DOHH2 (cell line): Measurements from ENCODE around the gene ELOVL2.

Source experiments
- H3F3A ChIP-seq: fragments of 200-600 bp; sonication (generic), shearing (Covaris generic); 2 replicates; pipeline ENCODE4 v1.6.0; 2016; ENCODE audit warnings: antibody characterized with exemption, mild to moderate bottlenecking; ENCODE audit not compliant: control insufficient read depth, insufficient read depth
- H3K27ac ChIP-seq: fragments of 200-600 bp; sonication (generic); 2 replicates; pipeline ENCODE4 v1.5.1; 2014; ENCODE audit warnings: low read depth, mild to moderate bottlenecking, low read length, moderate library complexity
- H3K27me3 ChIP-seq: fragments of 200-600 bp; sonication (generic); 2 replicates; pipeline ENCODE4 v1.6.1; 2014; ENCODE audit warnings: mild to moderate bottlenecking, low read length, mixed read lengths; ENCODE audit not compliant: control insufficient read depth
- H3K36me3 ChIP-seq: fragments of 200-600 bp; sonication (generic); 2 replicates; pipeline ENCODE4 v1.6.1; 2014; ENCODE audit warnings: mild to moderate bottlenecking, low read length, moderate library complexity, mixed read lengths; ENCODE audit not compliant: control insufficient read depth
- H3K4me1 ChIP-seq: fragments of 200-600 bp; sonication (generic); 2 replicates; pipeline ENCODE4 v1.6.1; 2014; ENCODE audit warnings: mild to moderate bottlenecking, low read length, mixed read lengths; ENCODE audit not compliant: control insufficient read depth
- H3K4me2 ChIP-seq: fragments of 200-600 bp; sonication (generic); 2 replicates; pipeline ENCODE4 v1.6.0; 2014; ENCODE audit warnings: mild to moderate bottlenecking, low read length, moderate library complexity
- H3K4me3 ChIP-seq: fragments of 200-600 bp; sonication (generic); 2 replicates; pipeline ENCODE4 v1.5.1; 2014; ENCODE audit warnings: mild to moderate bottlenecking, low read length, mixed read lengths
- H3K79me2 ChIP-seq: fragments of 200-600 bp; sonication (generic); 2 replicates; pipeline ENCODE4 v1.6.1; 2014; ENCODE audit warnings: mild to moderate bottlenecking, low read length, mixed read lengths; ENCODE audit not compliant: control insufficient read depth
- H3K9me2 ChIP-seq: fragments of 200-600 bp; sonication (generic); replicated peaks from 2 replicates; pipeline ENCODE4 v1.6.1; 2014; ENCODE audit warnings: mild to moderate bottlenecking, low read length, mixed read lengths; ENCODE audit not compliant: control insufficient read depth
- H3K9me3 ChIP-seq: fragments of 200-600 bp; sonication (generic); 2 replicates; pipeline ENCODE4 v1.6.1; 2014; ENCODE audit warnings: antibody characterized with exemption, low read length, mixed read lengths; ENCODE audit not compliant: control insufficient read depth, insufficient read depth
- H4K20me1 ChIP-seq: fragments of 200-600 bp; sonication (generic); 2 replicates; pipeline ENCODE4 v1.6.0; 2014; ENCODE audit warnings: low read depth, mild to moderate bottlenecking, antibody characterized with exemption, low read length, moderate library complexity; ENCODE audit not compliant: control insufficient read depth, insufficient read depth
- CTCF ChIP-seq: fragments of 200-600 bp; sonication (generic); IDR thresholded peaks from one replicate; pipeline ENCODE4 v1.5.1; 2014; ENCODE audit warnings: antibody characterized with exemption, mild to moderate bottlenecking, low read depth, low read length; ENCODE audit not compliant: poor library complexity, severe bottlenecking
- EZH2phosphoT487 ChIP-seq: fragments of 200-600 bp; sonication (generic); IDR thresholded peaks from 2 replicates; pipeline ENCODE4 v1.6.1; 2017; ENCODE audit warnings: borderline replicate concordance, mild to moderate bottlenecking, antibody characterized with exemption, low read length, moderate library complexity, mixed read lengths

The ELOVL2 gene

GRCh38 chr6:11083491-11083890 is 39.4 kb upstream of the ELOVL2 start:
- Histone ChIP-seq H3K4me1 (no peaks in the 10 kb centered on the region), H3K4me2 (no peak overlapping the region), H3F3A (no peaks in the 10 kb centered on the region), H4K20me1 (no peaks in the 10 kb centered on the region), H3K79me2 (no peaks in the 10 kb centered on the region), H3K9me3 (no peaks in the 10 kb centered on the region), H3K9me2 (no peaks in the 10 kb centered on the region), H3K4me3 (no peak overlapping the region), H3K27me3 (no peaks in the 10 kb centered on the region), H3K27ac (no peak overlapping the region), H3K36me3 (no peaks in the 10 kb centered on the region)
- TF ChIP-seq CTCF (no peak), EZH2phosphoT487 (no peak)

GRCh38 chr6:11080296-11080695 is 36.2 kb upstream of the ELOVL2 start:
- H3K36me3 ChIP-seq: no peaks in the 10 kb centered on the region

DNA sequence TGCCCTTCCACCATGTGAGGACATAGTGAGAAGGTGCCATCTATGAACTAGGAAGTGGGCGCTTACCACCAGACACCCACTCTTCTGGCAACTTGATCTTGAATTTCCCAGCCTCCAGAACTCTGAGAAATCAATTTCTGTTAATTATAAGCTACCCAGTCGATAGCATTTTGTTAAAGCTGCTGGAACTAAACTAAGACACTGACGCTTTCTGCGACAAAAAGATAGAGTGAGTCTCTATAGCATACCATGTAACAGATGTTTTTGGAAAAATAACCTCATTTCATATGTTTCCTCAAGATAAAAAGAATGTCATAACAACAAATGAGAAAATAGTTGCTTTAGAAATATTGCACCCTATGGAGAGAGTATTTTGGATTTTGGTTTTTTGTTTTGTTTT is 34.2 kb upstream of the ELOVL2 start:
- Histone ChIP-seq H3K27ac (no peak overlapping the region), H3K4me2 (no peak overlapping the region), H3K9me2 (no peaks in the 10 kb centered on the region), H4K20me1 (no peaks in the 10 kb centered on the region), H3K79me2 (no peaks in the 10 kb centered on the region), H3F3A (no peaks in the 10 kb centered on the region), H3K9me3 (no peaks in the 10 kb centered on the region), H3K27me3 (0 out of 2 replicates have a peak, but pooled peaks cover 2% of the 10 kb centered on the region), H3K36me3 (no peaks in the 10 kb centered on the region), H3K4me1 (no peaks in the 10 kb centered on the region), H3K4me3 (no peak overlapping the region)
- TF ChIP-seq EZH2phosphoT487 (no peak), CTCF (no peak)

More at GRCh38 chr6:11080296-11080695, 36.2 kb upstream of the ELOVL2 start:
- no peaks in the 10 kb centered on the region for H3K79me2 ChIP-seq
- TF ChIP-seq EZH2phosphoT487 (no peak), CTCF (no peak)
- H3K9me2 ChIP-seq: no peaks in the 10 kb centered on the region
- no peaks in the 10 kb centered on the region for H3K27me3 ChIP-seq
- H3K9me3 ChIP-seq: no peaks in the 10 kb centered on the region
- no peak overlapping the region for H3K4me3 ChIP-seq
- no peak overlapping the region for H3K27ac ChIP-seq
- H3K4me1 ChIP-seq: no peaks in the 10 kb centered on the region
- H3K4me2 ChIP-seq: no peak overlapping the region
- H3F3A ChIP-seq: no peaks in the 10 kb centered on the region
- no peaks in the 10 kb centered on the region for H4K20me1 ChIP-seq

- Histone ChIP-seq H3K4me3 (no peak overlapping the region), H3K79me2 (no peaks in the 10 kb centered on the region), H3K36me3 (no peaks in the 10 kb centered on the region), H3F3A (no peaks in the 10 kb centered on the region), H3K9me2 (no peaks in the 10 kb centered on the region), H3K27ac (no peak overlapping the region), H3K9me3 (no peaks in the 10 kb centered on the region), H3K4me2 (no peak overlapping the region), H4K20me1 (no peaks in the 10 kb centered on the region), H3K27me3 (0 out of 2 replicates have a peak, but pooled peaks cover 2% of the 10 kb centered on the region), H3K4me1 (no peaks in the 10 kb centered on the region)
- TF ChIP-seq CTCF (no peak), EZH2phosphoT487 (no peak)
Measured at GRCh38 chr6:11076540-11076939, 32.4 kb upstream of the ELOVL2 start.
